ENCODE data around the gene TMEM132A. TPM values are rescaled to one million over a fixed set of nuclear protein-coding genes. Genes with fewer than 3 reads are reported as not detected.

The TMEM132A gene
- total RNA-seq, 1 experiment from 2014 or later, result 140 TPM

DNA sequence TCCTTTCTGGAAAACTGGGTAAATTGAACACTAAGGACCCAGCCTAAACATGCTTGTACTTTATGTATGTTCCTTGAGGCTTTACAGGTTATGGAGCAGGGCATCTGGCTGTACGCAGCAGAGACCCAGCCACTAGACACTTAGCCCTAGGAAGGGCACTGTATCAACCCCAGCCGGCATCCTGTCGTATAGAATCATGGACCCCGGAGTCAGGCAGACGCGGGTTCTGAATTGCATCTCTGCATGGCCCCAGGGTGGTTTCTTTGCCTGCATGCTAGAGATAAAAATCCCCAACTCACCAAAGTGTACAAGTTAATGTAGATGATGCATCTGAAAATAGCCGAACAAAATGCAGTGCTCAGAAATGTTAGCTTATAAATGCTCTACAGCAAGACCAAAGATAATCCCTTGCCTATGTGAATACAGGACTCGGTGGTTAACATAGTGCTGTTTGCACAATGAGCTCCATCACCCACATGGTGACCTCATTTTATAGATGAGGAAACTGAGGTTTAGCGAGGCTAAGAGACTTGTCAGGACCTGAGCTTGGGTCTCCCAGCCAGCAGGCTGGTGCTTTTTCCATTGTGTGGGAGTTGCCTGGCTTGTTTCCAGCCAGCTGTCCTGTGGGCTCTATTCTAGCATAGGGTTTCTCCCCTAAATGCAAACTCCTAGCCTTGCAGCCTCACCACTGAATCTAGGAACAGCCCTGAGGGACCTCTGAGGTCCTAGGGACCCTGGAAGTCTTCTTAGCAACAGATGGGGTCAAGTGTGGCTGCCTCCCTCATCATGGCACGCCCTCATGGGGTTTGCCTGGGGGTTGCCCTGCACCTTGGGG is 54.5 kb downstream of the TMEM132A start:
- Histone ChIP-seq H3K9me3 (ENCODE audit: low read depth, low read length, poor library complexity, severe bottlenecking) (no peaks in the 10 kb centered on the region), H3K4me3 (ENCODE audit: low read depth, low read length, poor library complexity, severe bottlenecking) (no peak overlapping the region), H3K4me1 (ENCODE audit: insufficient read depth, low read length, poor library complexity, severe bottlenecking) (peaks cover 7% of the 10 kb centered on the region), H3K27me3 (replicated peaks; ENCODE audit: insufficient read depth, low read depth, low read length, poor library complexity) (no peaks in the 10 kb centered on the region), H3K27ac (ENCODE audit: low read depth, low read length, poor library complexity, severe bottlenecking) (no peak overlapping the region), H3K36me3 (ENCODE audit: insufficient read depth, low read length, poor library complexity, severe bottlenecking) (no peaks in the 10 kb centered on the region)
- intact Hi-C loops (cut with micrococcal nuclease; ENCODE audit: unreplicated experiment), result no loop called here
- POLR2A ChIA-PET (ENCODE audit: low non-redundant PET), result interaction anchor here (0.6 to 0.7 kb wide), 2 partner anchors 39 to 468 kb away, joined by 4 to 8 read pairs; no protein-coding TSS in a partner anchor
- peak; percentile 28 for DNase-seq (ENCODE audit: low spot score)
- no TSS peak for BruUV-seq (replicated peaks)
- CTCF ChIA-PET, result no interaction called here
- TF ChIP-seq EZH2 (IDR thresholded peaks at IDR 0.05; ENCODE audit: borderline replicate concordance, low read depth, low read length, poor library complexity, severe bottlenecking) (no peak), CTCF (conservative IDR thresholded peaks at IDR 0.05; ENCODE audit: low read depth, low read length) (no peak)

DNA sequence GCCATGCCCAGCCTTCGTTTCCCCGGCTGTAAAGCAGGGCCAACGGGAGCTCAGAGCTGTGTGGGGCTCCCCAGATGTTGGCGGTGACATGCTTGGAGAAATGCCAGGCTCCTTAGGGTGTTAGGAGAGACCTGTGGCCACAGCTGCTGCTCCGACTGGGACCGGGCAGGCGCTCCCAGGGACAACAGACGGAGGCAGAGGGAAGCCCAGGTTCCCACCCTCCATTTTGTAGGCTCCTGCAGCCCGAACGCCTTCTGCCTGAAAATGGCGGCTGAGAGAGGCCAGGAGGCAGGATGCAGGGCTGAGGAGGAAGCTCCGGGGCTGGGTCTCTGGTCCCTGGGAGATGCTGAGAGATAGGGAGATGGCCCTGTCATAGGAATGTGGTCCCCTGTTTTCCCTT is 57.3 kb downstream of the TMEM132A start:
- peaks cover 7% of the 10 kb centered on the region for H3K4me1 ChIP-seq (ENCODE audit: insufficient read depth, low read length, poor library complexity, severe bottlenecking)
- intact Hi-C loops (cut with micrococcal nuclease; ENCODE audit: unreplicated experiment), result no loop called here
- no peak for DNase-seq (ENCODE audit: low spot score)
- no peak overlapping the region for H3K4me3 ChIP-seq (ENCODE audit: low read depth, low read length, poor library complexity, severe bottlenecking)
- no peak overlapping the region for H3K27ac ChIP-seq (ENCODE audit: low read depth, low read length, poor library complexity, severe bottlenecking)
- no TSS peak for BruUV-seq (replicated peaks)
- H3K36me3 ChIP-seq (ENCODE audit: insufficient read depth, low read length, poor library complexity, severe bottlenecking), result no peaks in the 10 kb centered on the region
- no peak for TF ChIP-seq EZH2 (IDR thresholded peaks at IDR 0.05; ENCODE audit: borderline replicate concordance, low read depth, low read length, poor library complexity, severe bottlenecking)
- no peak for TF ChIP-seq CTCF (conservative IDR thresholded peaks at IDR 0.05; ENCODE audit: low read depth, low read length)
- H3K9me3 ChIP-seq (ENCODE audit: low read depth, low read length, poor library complexity, severe bottlenecking), result no peaks in the 10 kb centered on the region
- no peaks in the 10 kb centered on the region for H3K27me3 ChIP-seq (replicated peaks; ENCODE audit: insufficient read depth, low read depth, low read length, poor library complexity)
- ChIA-PET POLR2A (ENCODE audit: low non-redundant PET) (no interaction called here), CTCF (no interaction called here)

GRCh38 chr11:60982184-60982583 is 57.9 kb downstream of the TMEM132A start:
- BruUV-seq (replicated peaks), result no TSS peak
- Histone ChIP-seq H3K4me1 (ENCODE audit: insufficient read depth, low read length, poor library complexity, severe bottlenecking) (peaks cover 7% of the 10 kb centered on the region), H3K36me3 (ENCODE audit: insufficient read depth, low read length, poor library complexity, severe bottlenecking) (no peaks in the 10 kb centered on the region), H3K9me3 (ENCODE audit: low read depth, low read length, poor library complexity, severe bottlenecking) (no peaks in the 10 kb centered on the region), H3K27ac (ENCODE audit: low read depth, low read length, poor library complexity, severe bottlenecking) (no peak overlapping the region), H3K27me3 (replicated peaks; ENCODE audit: insufficient read depth, low read depth, low read length, poor library complexity) (no peaks in the 10 kb centered on the region), H3K4me3 (ENCODE audit: low read depth, low read length, poor library complexity, severe bottlenecking) (no peak overlapping the region)
- CTCF ChIA-PET, result interaction anchor here (0.7 kb wide), 1 partner anchor 10 kb away, joined by 4 read pairs; no protein-coding TSS in a partner anchor
- no peak for DNase-seq (ENCODE audit: low spot score)
- POLR2A ChIA-PET (ENCODE audit: low non-redundant PET), result no interaction called here
- TF ChIP-seq EZH2 (IDR thresholded peaks at IDR 0.05; ENCODE audit: borderline replicate concordance, low read depth, low read length, poor library complexity, severe bottlenecking) (no peak), CTCF (conservative IDR thresholded peaks at IDR 0.05; ENCODE audit: low read depth, low read length) (no peak)
- intact Hi-C loops (cut with micrococcal nuclease; ENCODE audit: unreplicated experiment), result no loop called here
